DOHH2 (cell line): ENCODE results near the gene FOXRED2.

ENCODE experiments used
- H3F3A ChIP-seq: fragments of 200-600 bp; sonication (generic), shearing (Covaris generic); 2 replicates; pipeline ENCODE4 v1.6.0; 2016; ENCODE audit warnings: antibody characterized with exemption, mild to moderate bottlenecking; ENCODE audit not compliant: control insufficient read depth, insufficient read depth
- H3K27ac ChIP-seq: fragments of 200-600 bp; sonication (generic); 2 replicates; pipeline ENCODE4 v1.5.1; 2014; ENCODE audit warnings: low read depth, mild to moderate bottlenecking, low read length, moderate library complexity
- H3K27me3 ChIP-seq: fragments of 200-600 bp; sonication (generic); 2 replicates; pipeline ENCODE4 v1.6.1; 2014; ENCODE audit warnings: mild to moderate bottlenecking, low read length, mixed read lengths; ENCODE audit not compliant: control insufficient read depth
- H3K36me3 ChIP-seq: fragments of 200-600 bp; sonication (generic); 2 replicates; pipeline ENCODE4 v1.6.1; 2014; ENCODE audit warnings: mild to moderate bottlenecking, low read length, moderate library complexity, mixed read lengths; ENCODE audit not compliant: control insufficient read depth
- H3K4me1 ChIP-seq: fragments of 200-600 bp; sonication (generic); 2 replicates; pipeline ENCODE4 v1.6.1; 2014; ENCODE audit warnings: mild to moderate bottlenecking, low read length, mixed read lengths; ENCODE audit not compliant: control insufficient read depth
- H3K4me2 ChIP-seq: fragments of 200-600 bp; sonication (generic); 2 replicates; pipeline ENCODE4 v1.6.0; 2014; ENCODE audit warnings: mild to moderate bottlenecking, low read length, moderate library complexity
- H3K4me3 ChIP-seq: fragments of 200-600 bp; sonication (generic); 2 replicates; pipeline ENCODE4 v1.5.1; 2014; ENCODE audit warnings: mild to moderate bottlenecking, low read length, mixed read lengths
- H3K79me2 ChIP-seq: fragments of 200-600 bp; sonication (generic); 2 replicates; pipeline ENCODE4 v1.6.1; 2014; ENCODE audit warnings: mild to moderate bottlenecking, low read length, mixed read lengths; ENCODE audit not compliant: control insufficient read depth
- H3K9me2 ChIP-seq: fragments of 200-600 bp; sonication (generic); replicated peaks from 2 replicates; pipeline ENCODE4 v1.6.1; 2014; ENCODE audit warnings: mild to moderate bottlenecking, low read length, mixed read lengths; ENCODE audit not compliant: control insufficient read depth
- H3K9me3 ChIP-seq: fragments of 200-600 bp; sonication (generic); 2 replicates; pipeline ENCODE4 v1.6.1; 2014; ENCODE audit warnings: antibody characterized with exemption, low read length, mixed read lengths; ENCODE audit not compliant: control insufficient read depth, insufficient read depth
- H4K20me1 ChIP-seq: fragments of 200-600 bp; sonication (generic); 2 replicates; pipeline ENCODE4 v1.6.0; 2014; ENCODE audit warnings: low read depth, mild to moderate bottlenecking, antibody characterized with exemption, low read length, moderate library complexity; ENCODE audit not compliant: control insufficient read depth, insufficient read depth
- EZH2phosphoT487 ChIP-seq: fragments of 200-600 bp; sonication (generic); IDR thresholded peaks from 2 replicates; pipeline ENCODE4 v1.6.1; 2017; ENCODE audit warnings: borderline replicate concordance, mild to moderate bottlenecking, antibody characterized with exemption, low read length, moderate library complexity, mixed read lengths
- TF ChIP-seq, protein P1 (sequence below): fragments of 200-600 bp; sonication (generic); IDR thresholded peaks from one replicate; pipeline ENCODE4 v1.5.1; 2014; ENCODE audit warnings: antibody characterized with exemption, mild to moderate bottlenecking, low read depth, low read length; ENCODE audit not compliant: poor library complexity, severe bottlenecking

FOXRED2 gene

DNA sequence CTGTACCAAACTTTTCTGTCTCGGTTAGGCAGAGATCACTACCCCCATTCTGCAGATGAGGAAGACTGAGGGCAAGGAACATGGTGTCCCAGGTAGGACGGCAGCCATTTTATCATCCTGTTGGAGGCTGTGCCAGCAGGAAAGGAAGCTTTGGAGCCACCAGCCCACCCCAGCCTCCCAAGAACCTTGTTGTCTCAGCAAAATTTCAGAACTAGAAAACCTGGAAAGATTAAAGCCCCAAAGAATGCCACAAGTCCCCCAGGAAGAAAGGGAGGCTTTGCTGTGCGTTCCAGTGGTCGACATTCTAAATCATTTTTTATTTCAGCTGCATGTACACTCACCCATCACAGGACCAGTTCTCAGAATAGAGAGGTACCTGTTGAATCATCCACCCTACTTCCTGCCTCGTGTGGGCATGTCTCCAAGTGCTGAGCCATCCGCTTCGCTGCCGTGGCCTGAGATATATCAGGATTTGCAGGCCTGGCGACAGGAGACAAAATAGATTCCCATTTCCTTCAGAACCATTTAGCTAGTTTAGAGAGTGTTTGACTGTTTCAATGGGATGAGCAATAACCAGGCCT lies 35.1 kb upstream of the FOXRED2 start:
- H3K27ac ChIP-seq: no peak overlapping the region
- no peaks in the 10 kb centered on the region for H3K4me1 ChIP-seq
- H3K9me2 ChIP-seq: no peaks in the 10 kb centered on the region
- H3K4me2 ChIP-seq: no peak overlapping the region
- peaks cover 9% of the 10 kb centered on the region; the same call in 1 of the 2 replicates for H3K27me3 ChIP-seq
- no peaks in the 10 kb centered on the region for H3K79me2 ChIP-seq
- H3K9me3 ChIP-seq: no peaks in the 10 kb centered on the region
- H3K4me3 ChIP-seq: no peak overlapping the region
- TF ChIP-seq, protein P1, sequence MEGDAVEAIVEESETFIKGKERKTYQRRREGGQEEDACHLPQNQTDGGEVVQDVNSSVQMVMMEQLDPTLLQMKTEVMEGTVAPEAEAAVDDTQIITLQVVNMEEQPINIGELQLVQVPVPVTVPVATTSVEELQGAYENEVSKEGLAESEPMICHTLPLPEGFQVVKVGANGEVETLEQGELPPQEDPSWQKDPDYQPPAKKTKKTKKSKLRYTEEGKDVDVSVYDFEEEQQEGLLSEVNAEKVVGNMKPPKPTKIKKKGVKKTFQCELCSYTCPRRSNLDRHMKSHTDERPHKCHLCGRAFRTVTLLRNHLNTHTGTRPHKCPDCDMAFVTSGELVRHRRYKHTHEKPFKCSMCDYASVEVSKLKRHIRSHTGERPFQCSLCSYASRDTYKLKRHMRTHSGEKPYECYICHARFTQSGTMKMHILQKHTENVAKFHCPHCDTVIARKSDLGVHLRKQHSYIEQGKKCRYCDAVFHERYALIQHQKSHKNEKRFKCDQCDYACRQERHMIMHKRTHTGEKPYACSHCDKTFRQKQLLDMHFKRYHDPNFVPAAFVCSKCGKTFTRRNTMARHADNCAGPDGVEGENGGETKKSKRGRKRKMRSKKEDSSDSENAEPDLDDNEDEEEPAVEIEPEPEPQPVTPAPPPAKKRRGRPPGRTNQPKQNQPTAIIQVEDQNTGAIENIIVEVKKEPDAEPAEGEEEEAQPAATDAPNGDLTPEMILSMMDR: no peak
- TF ChIP-seq EZH2phosphoT487: no peak
- H4K20me1 ChIP-seq: no peaks in the 10 kb centered on the region
- H3K36me3 ChIP-seq: no peaks in the 10 kb centered on the region
- no peaks in the 10 kb centered on the region for H3F3A ChIP-seq

DNA sequence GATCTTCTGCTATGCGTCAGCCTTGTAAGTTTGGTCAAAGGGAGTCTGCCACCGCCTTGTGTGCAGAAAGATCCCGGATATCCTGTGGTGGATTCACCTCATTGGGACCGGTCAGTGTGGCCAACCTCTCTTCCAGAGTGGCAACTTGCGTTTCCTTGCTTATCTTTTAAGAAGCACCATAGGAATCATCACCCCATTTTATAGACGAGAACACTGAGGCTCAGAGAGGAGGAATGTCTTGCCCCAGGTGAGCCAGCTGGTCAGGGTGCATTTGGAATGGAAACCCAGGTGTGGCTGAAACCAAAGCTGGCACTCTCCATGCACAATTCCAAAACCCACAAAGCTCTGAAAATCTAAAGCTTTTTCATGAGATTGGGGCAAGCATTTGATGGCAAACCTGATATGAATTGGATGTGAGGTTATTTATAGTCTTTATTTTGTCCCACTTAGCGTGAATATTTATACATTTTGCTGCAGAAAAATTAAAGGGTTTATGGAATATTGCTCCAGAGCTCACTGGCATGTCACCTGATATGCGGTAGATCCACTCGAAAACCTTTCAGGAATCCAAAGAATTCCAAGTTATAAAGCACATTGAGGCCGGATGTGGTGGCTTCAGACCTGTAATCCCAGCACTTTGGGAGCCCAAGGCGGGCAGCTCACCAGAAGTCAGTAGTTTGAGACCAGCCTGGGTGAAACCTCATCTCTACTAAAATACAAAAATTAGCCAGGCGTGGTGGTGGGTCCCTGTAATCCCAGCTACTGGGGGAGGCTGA lies 34.2 kb upstream of the FOXRED2 start:
- Histone ChIP-seq H3K4me2 (no peak overlapping the region), H3K79me2 (no peaks in the 10 kb centered on the region), H3K4me3 (no peak overlapping the region), H3F3A (no peaks in the 10 kb centered on the region), H4K20me1 (no peaks in the 10 kb centered on the region), H3K27ac (no peak overlapping the region), H3K36me3 (no peaks in the 10 kb centered on the region), H3K9me3 (no peaks in the 10 kb centered on the region), H3K27me3 (peaks cover 13% of the 10 kb centered on the region; the same call in 1 of the 2 replicates), H3K4me1 (no peaks in the 10 kb centered on the region), H3K9me2 (no peaks in the 10 kb centered on the region)
- no peak for TF ChIP-seq EZH2phosphoT487
- TF ChIP-seq, protein P1: no peak

DNA sequence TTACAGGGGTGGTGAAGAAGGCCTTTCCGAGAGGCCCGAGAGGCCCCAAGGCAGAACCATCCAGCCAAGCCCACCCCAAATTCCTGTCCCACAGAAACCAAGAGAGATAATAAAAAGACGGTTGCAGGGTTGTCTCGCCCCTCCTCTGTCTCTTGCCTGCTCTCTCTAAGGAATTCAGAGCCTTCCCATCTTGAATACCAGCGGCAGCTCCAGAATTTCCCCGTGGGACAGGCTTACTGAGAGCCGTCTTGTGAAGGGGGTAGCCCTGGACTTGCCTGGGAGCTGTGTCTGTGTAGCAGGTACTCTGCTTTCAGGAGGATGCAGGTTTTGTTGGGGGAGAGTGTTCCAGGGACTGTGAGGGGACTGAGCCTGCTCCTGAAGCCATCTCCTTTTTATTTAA lies 31.7 kb upstream of the FOXRED2 start:
- H3K9me3 ChIP-seq: no peaks in the 10 kb centered on the region
- H3K36me3 ChIP-seq: no peaks in the 10 kb centered on the region
- H4K20me1 ChIP-seq: no peaks in the 10 kb centered on the region
- peaks cover 7% of the 10 kb centered on the region; the same call in 1 of the 2 replicates for H3K27me3 ChIP-seq
- no peak overlapping the region for H3K4me2 ChIP-seq
- no peaks in the 10 kb centered on the region for H3F3A ChIP-seq
- no peak overlapping the region for H3K27ac ChIP-seq
- H3K4me3 ChIP-seq: no peak overlapping the region
- H3K9me2 ChIP-seq: no peaks in the 10 kb centered on the region
- TF ChIP-seq, protein P1: no peak
- no peak for TF ChIP-seq EZH2phosphoT487
- H3K79me2 ChIP-seq: no peaks in the 10 kb centered on the region
- no peaks in the 10 kb centered on the region for H3K4me1 ChIP-seq
